GM03348 (cell line): Measurements from ENCODE around the gene TBXAS1.

ENCODE experiments used
- DNase-seq: peaks from one replicate; pipeline ENCODE4 v3.0.0; 2012; ENCODE audit warnings: low spot score

TBXAS1 gene

GRCh38 chr7:139855498-139856270 is 26.6 kb downstream of the TBXAS1 start:
- DNase-seq, result no peak

- no peak for DNase-seq
Measured at GRCh38 chr7:139857791-139858190, 28.7 kb downstream of the TBXAS1 start.

- DNase-seq, result no peak
Measured at GRCh38 chr7:139860090-139860775, 31.2 kb downstream of the TBXAS1 start.

- DNase-seq, result no peak
Measured at GRCh38 chr7:139861803-139862202, 32.7 kb downstream of the TBXAS1 start.

GRCh38 chr7:139866047-139866837 is 37.2 kb downstream of the TBXAS1 start:
- DNase-seq, result no peak

- no peak for DNase-seq
Measured at GRCh38 chr7:139867847-139868246, 38.8 kb downstream of the TBXAS1 start.

- DNase-seq, result no peak
Measured at GRCh38 chr7:139869886-139870285, 40.8 kb downstream of the TBXAS1 start.

GRCh38 chr7:139870380-139870779 is 41.3 kb downstream of the TBXAS1 start:
- DNase-seq, result no peak

- peak; percentile 50 for DNase-seq
Measured at GRCh38 chr7:139871331-139871730, 42.3 kb downstream of the TBXAS1 start.

GRCh38 chr7:139871820-139872219 is 42.8 kb downstream of the TBXAS1 start:
- no peak for DNase-seq

- no peak for DNase-seq
Measured at GRCh38 chr7:139873593-139874301, 44.7 kb downstream of the TBXAS1 start.

- DNase-seq, result no peak
Measured at GRCh38 chr7:139874302-139874629, 45.2 kb downstream of the TBXAS1 start.

GRCh38 chr7:139875821-139876241 is 46.8 kb downstream of the TBXAS1 start:
- no peak for DNase-seq

- no peak for DNase-seq
Measured at GRCh38 chr7:139876622-139877283, 47.7 kb downstream of the TBXAS1 start.

GRCh38 chr7:139883814-139884213 is 54.8 kb downstream of the TBXAS1 start:
- DNase-seq, result no peak

- DNase-seq, result no peak
Measured at GRCh38 chr7:139884441-139884840, 55.4 kb downstream of the TBXAS1 start.

GRCh38 chr7:139885511-139885910 is 56.4 kb downstream of the TBXAS1 start:
- DNase-seq, result no peak

GRCh38 chr7:139886206-139886605 is 57.1 kb downstream of the TBXAS1 start:
- no peak for DNase-seq

- no peak for DNase-seq
Measured at GRCh38 chr7:139886899-139887298, 57.8 kb downstream of the TBXAS1 start.

- no peak for DNase-seq
Measured at GRCh38 chr7:139887992-139888481, 59.0 kb downstream of the TBXAS1 start.

GRCh38 chr7:139889186-139889871 is 60.3 kb downstream of the TBXAS1 start:
- DNase-seq, result peak; percentile 19
